IMR-90 (cell line): Measurements from ENCODE around the gene CLCNKA. TPM values are rescaled to one million over a fixed set of nuclear protein-coding genes. Genes with fewer than 3 reads are reported as not detected.
A peak's percentile ranks its signal among the peaks of the same experiment; 100 is the strongest.

Experiments used
- ATAC-seq: fragments of 200-7000 bp; cut with Tn5 transposase; 2 replicates; pipeline ENCODE4 v1.9.1; 2020; ENCODE audit warnings: low read depth, mild to moderate bottlenecking, moderate library complexity
- BruUV-seq: library from RNA; stranded (reverse); fragments of 400-500 nt; replicated peaks from 2 replicates; lab custom pipeline; 2021; lab: Mats Ljungman, UMichigan
- CTCF ChIA-PET: fragments of 300-600 bp; formaldehyde crosslinking; extraction: SDS; loops from one replicate; lab custom pipeline; 2021; ENCODE audit warnings: antibody characterized with exemption; lab: Yijun Ruan, JAX
- POLR2A ChIA-PET: fragments of 300-600 bp; sonication (Branson Sonifier 250); formaldehyde crosslinking; loops from one replicate; lab custom pipeline; 2022; ENCODE audit warnings: antibody characterized with exemption; ENCODE audit not compliant: unreplicated experiment; lab: Charles Lee
- DNase-seq: peaks from one replicate; pipeline ENCODE4 v3.0.0; 2013
- H2AFZ ChIP-seq: replicated peaks from 2 replicates; pipeline ENCODE3; 2013; ENCODE audit warnings: low read length, mild to moderate bottlenecking; ENCODE audit not compliant: poor library complexity
- H2AK5ac ChIP-seq: 2 replicates; pipeline ENCODE4 v1.6.1; 2013; ENCODE audit warnings: low read depth, low read length, inconsistent platforms
- H2AK9ac ChIP-seq: replicated peaks from 2 replicates; pipeline ENCODE3; 2013; ENCODE audit warnings: mild to moderate bottlenecking, low read depth, low read length, moderate library complexity; ENCODE audit not compliant: poor library complexity
- H2BK120ac ChIP-seq: 2 replicates; pipeline ENCODE4 v1.6.1; 2013; ENCODE audit warnings: low read depth, low read length, inconsistent platforms
- H2BK15ac ChIP-seq: 3 replicates; pipeline ENCODE4 v1.6.1; 2013; ENCODE audit warnings: low read depth, low read length, inconsistent platforms
- H2BK20ac ChIP-seq: 2 replicates; pipeline ENCODE4 v1.6.1; 2013; ENCODE audit warnings: low read depth, mild to moderate bottlenecking, inconsistent platforms, low read length, moderate library complexity
- H2BK5ac ChIP-seq: 2 replicates; pipeline ENCODE4 v1.6.1; 2013; ENCODE audit warnings: mild to moderate bottlenecking, low read depth, low read length, inconsistent platforms; ENCODE audit not compliant: poor library complexity, severe bottlenecking
- H3K14ac ChIP-seq: replicated peaks from 2 replicates; pipeline ENCODE4 v1.6.1; 2013; ENCODE audit warnings: low read depth, low read length, inconsistent platforms
- H3K18ac ChIP-seq: 2 replicates; pipeline ENCODE4 v1.6.1; 2013; ENCODE audit warnings: low read depth, low read length, control low read depth
- H3K23ac ChIP-seq: 2 replicates; pipeline ENCODE4 v1.6.1; 2013; ENCODE audit warnings: low read depth, low read length, inconsistent platforms
- H3K27ac ChIP-seq: 2 replicates; pipeline ENCODE4 v1.5.1; 2013; ENCODE audit warnings: mild to moderate bottlenecking, control low read depth, low read length; ENCODE audit not compliant: insufficient read depth
- H3K27me3 ChIP-seq: 2 replicates; pipeline ENCODE4 v1.6.1; 2013; ENCODE audit warnings: low read length; ENCODE audit not compliant: control insufficient read depth, insufficient read depth
- H3K36me3 ChIP-seq: 2 replicates; pipeline ENCODE4 v1.6.1; 2013; ENCODE audit warnings: low read length, mixed read lengths; ENCODE audit not compliant: control insufficient read depth, insufficient read depth
- H3K4ac ChIP-seq: 2 replicates; pipeline ENCODE4 v1.6.1; 2013; ENCODE audit warnings: low read depth, low read length, inconsistent platforms
- H3K4me1 ChIP-seq: 2 replicates; pipeline ENCODE4 v1.6.1; 2013; ENCODE audit warnings: low read length, mixed read lengths; ENCODE audit not compliant: control insufficient read depth, insufficient read depth
- H3K4me2 ChIP-seq: 2 replicates; pipeline ENCODE4 v1.6.1; 2013; ENCODE audit warnings: low read depth, mild to moderate bottlenecking, control low read depth, low read length, moderate library complexity
- H3K4me3 ChIP-seq: 2 replicates; pipeline ENCODE4 v1.5.1; 2013; ENCODE audit warnings: low read depth, mild to moderate bottlenecking, control low read depth, low read length, moderate library complexity; ENCODE audit not compliant: insufficient read depth
- H3K56ac ChIP-seq: 2 replicates; pipeline ENCODE4 v1.6.1; 2013; ENCODE audit warnings: low read length, inconsistent platforms; ENCODE audit not compliant: insufficient read depth; ENCODE audit errors: extremely low read depth
- H3K79me1 ChIP-seq, 2 experiments: 2 replicates each; pipeline ENCODE4 v1.6.1; 2013; ENCODE audit warnings: low read length in 2 of 2, inconsistent platforms in 1 of 2, low read depth in 1 of 2
- H3K9ac ChIP-seq: 2 replicates; pipeline ENCODE4 v1.6.1; 2013; ENCODE audit warnings: low read depth, low read length, control low read depth
- H3K9me1 ChIP-seq: 2 replicates; pipeline ENCODE4 v1.6.1; 2013; ENCODE audit warnings: low read length, inconsistent platforms; ENCODE audit not compliant: insufficient read depth
- H3K9me3 ChIP-seq: 2 replicates; pipeline ENCODE4 v1.6.1; 2013; ENCODE audit warnings: low read length; ENCODE audit not compliant: control insufficient read depth, insufficient read depth
- H4K20me1 ChIP-seq: 2 replicates; pipeline ENCODE4 v1.6.1; 2013; ENCODE audit warnings: low read length, inconsistent platforms; ENCODE audit not compliant: insufficient read depth
- H4K5ac ChIP-seq: 2 replicates; pipeline ENCODE4 v1.6.1; 2013; ENCODE audit warnings: mild to moderate bottlenecking, low read depth, low read length, control low read depth
- H4K8ac ChIP-seq, 2 experiments: 2 replicates each; pipeline ENCODE4 v1.6.1; 2013; ENCODE audit warnings: low read depth in 2 of 2, low read length in 2 of 2, control low read depth in 1 of 2, inconsistent platforms in 1 of 2
- H4K91ac ChIP-seq: 2 replicates; pipeline ENCODE4 v1.6.1; 2013; ENCODE audit warnings: low read depth, low read length, inconsistent platforms; ENCODE audit not compliant: insufficient read depth
- BHLHE40 ChIP-seq: fragments of 150-350 bp; IDR thresholded peaks from 2 replicates; pipeline ENCODE4 v1.6.1; 2016; ENCODE audit warnings: mild to moderate bottlenecking, low read depth, low read length
- CEBPB ChIP-seq: IDR thresholded peaks from 2 replicates; pipeline ENCODE4 v1.6.1; 2012; ENCODE audit warnings: low read depth, low read length, improper control_type of control experiment
- CHD1 ChIP-seq: IDR thresholded peaks from 2 replicates; pipeline ENCODE4 v1.6.1; 2012; ENCODE audit warnings: low read depth, low read length, improper control_type of control experiment
- ELK1 ChIP-seq: fragments of 150-350 bp; IDR thresholded peaks from 2 replicates; pipeline ENCODE4 v1.6.1; 2016; ENCODE audit warnings: low read depth, mild to moderate bottlenecking, low read length, moderate library complexity, borderline replicate concordance
- FOS ChIP-seq: fragments of 150-350 bp; IDR thresholded peaks from 2 replicates; pipeline ENCODE4 v1.6.1; 2016; ENCODE audit warnings: low read depth, low read length
- MAFK ChIP-seq: IDR thresholded peaks from 2 replicates; pipeline ENCODE4 v1.6.1; 2012; ENCODE audit warnings: low read depth, low read length, improper control_type of control experiment
- MXI1 ChIP-seq: IDR thresholded peaks from 2 replicates; pipeline ENCODE4 v1.6.1; 2012; ENCODE audit warnings: low read depth, mild to moderate bottlenecking, low read length, moderate library complexity, borderline replicate concordance
- NFE2L2 ChIP-seq: fragments of 150-350 bp; IDR thresholded peaks from 2 replicates; pipeline ENCODE4 v1.6.1; 2016; ENCODE audit warnings: low read depth, mild to moderate bottlenecking, low read length
- POLR2A ChIP-seq: IDR thresholded peaks from 2 replicates; pipeline ENCODE4 v1.6.1; 2012; ENCODE audit warnings: mild to moderate bottlenecking, low read depth, low read length
- RAD21 ChIP-seq: IDR thresholded peaks from 2 replicates; pipeline ENCODE4 v1.6.1; 2012; ENCODE audit warnings: low read length, improper control_type of control experiment
- RCOR1 ChIP-seq: IDR thresholded peaks from 2 replicates; pipeline ENCODE4 v1.6.1; 2012; ENCODE audit warnings: mild to moderate bottlenecking, low read length, improper control_type of control experiment; ENCODE audit not compliant: insufficient replicate concordance
- RFX5 ChIP-seq: IDR thresholded peaks from 2 replicates; pipeline ENCODE4 v1.8.0; 2012; ENCODE audit warnings: low read depth, mild to moderate bottlenecking, low read length, moderate library complexity
- SMC3 ChIP-seq: fragments of 150-350 bp; IDR thresholded peaks from 2 replicates; pipeline ENCODE4 v1.6.1; 2016; ENCODE audit warnings: low read depth, mild to moderate bottlenecking, antibody characterized with exemption, low read length, moderate library complexity
- USF2 ChIP-seq: fragments of 150-350 bp; IDR thresholded peaks from 2 replicates; pipeline ENCODE4 v1.6.1; 2017; ENCODE audit warnings: mild to moderate bottlenecking, antibody characterized with exemption, low read length, low read depth
- WGBS, 2 experiments: methylation state at CpG; one replicate each; pipeline versions ENCODE4 v1.1.5 to v1.1.7; 2013; ENCODE audit warnings: missing lambda C conversion rate in 2 of 2; ENCODE audit not compliant: insufficient read length in 1 of 2; ENCODE audit errors: extremely low coverage in 2 of 2; 5-methylcytosine and 5-hydroxymethylcytosine counted together
- dilution Hi-C: fragments of 300-500 bp; cut with HindIII; formaldehyde crosslinking; loops from one replicate; pipeline ENCODE4 v1.14.3; 2018; ENCODE audit warnings: low sequenced_read_pairs; ENCODE audit not compliant: unreplicated experiment
- in situ Hi-C: fragments of 300-500 bp; cut with MboI; formaldehyde crosslinking; loops from 3 replicates; pipeline ENCODE4 v1.14.3; 2019; ENCODE audit warnings: low sequenced_read_pairs, inconsistent platforms, mixed read lengths
- intact Hi-C: fragments of 100-400 bp; cut with micrococcal nuclease; formaldehyde crosslinking; loops from 2 replicates; pipeline ENCODE4 v1.10.0; 2022
- polyA plus RNA-seq, 3 experiments: library from polyadenylated mRNA; depleted of rRNA; stranded (reverse); fragments of >200 nt; gene quantifications; 2 replicates each; pipeline ENCODE4 v1.2.3, GENCODE V29; 2012; ENCODE audit warnings: low replicate concordance in 1 of 3
- total RNA-seq: library from RNA; depleted of rRNA; stranded (reverse); fragments of >200 nt; gene quantifications from 2 replicates; pipeline ENCODE4 v1.2.3, GENCODE V29; 2012
- TF ChIP-seq, protein P1 (sequence below): conservative IDR thresholded peaks from 2 replicates; pipeline ENCODE4 v1.5.1; 2012; ENCODE audit warnings: mild to moderate bottlenecking, low read depth, low read length, improper control_type of control experiment

The CLCNKA gene
- total and polyA plus RNA-seq, 2 of the 4 experiments (the other 2 are of a cell fraction) = 0.05 TPM; not detected in 1

GRCh38 chr1:16054598-16055540 lies 33.0 kb downstream of the CLCNKA start:
- ChIA-PET POLR2A (no interaction called here), CTCF (interaction anchor here (0.6 to 1.7 kb wide), 2 partner anchors 10 to 455 kb away, joined by 4 read pairs; no protein-coding TSS in a partner anchor)
- Histone ChIP-seq H3K9ac (no peak overlapping the region), H3K36me3 (no peaks in the 10 kb centered on the region), H3K27me3 (peaks cover 19% of the 10 kb centered on the region), H3K9me1 (no peaks in the 10 kb centered on the region), H4K20me1 (no peaks in the 10 kb centered on the region), H2AK5ac (no peak overlapping the region), H3K27ac (no peak overlapping the region), H2AK9ac (no peak overlapping the region), H3K14ac (no peak overlapping the region), H3K9me3 (no peaks in the 10 kb centered on the region), H4K5ac (no peak overlapping the region), H4K8ac (no peak overlapping the region), H2AFZ (peak overlapping the region; percentile 58), H3K23ac (no peak overlapping the region), H3K4me1 (no peaks in the 10 kb centered on the region), H3K4ac (no peak overlapping the region), H3K4me2 (no peak overlapping the region), H2BK15ac (no peak overlapping the region), H3K79me1 (no peaks in the 10 kb centered on the region), H2BK120ac (no peak overlapping the region), H2BK5ac (no peak overlapping the region), H3K56ac (no peak overlapping the region), H4K91ac (no peak overlapping the region), H2BK20ac (no peak overlapping the region), H3K18ac (no peak overlapping the region), H3K4me3 (no peak overlapping the region)
- no peak for ATAC-seq
- dilution Hi-C loops = no loop called here
- intact Hi-C loops = no loop called here
- no CpG with 5 or more reads among the region's 7 CpGs for WGBS, 2 experiments
- no peak for DNase-seq
- BruUV-seq = no TSS peak
- TF ChIP-seq, protein P1, sequence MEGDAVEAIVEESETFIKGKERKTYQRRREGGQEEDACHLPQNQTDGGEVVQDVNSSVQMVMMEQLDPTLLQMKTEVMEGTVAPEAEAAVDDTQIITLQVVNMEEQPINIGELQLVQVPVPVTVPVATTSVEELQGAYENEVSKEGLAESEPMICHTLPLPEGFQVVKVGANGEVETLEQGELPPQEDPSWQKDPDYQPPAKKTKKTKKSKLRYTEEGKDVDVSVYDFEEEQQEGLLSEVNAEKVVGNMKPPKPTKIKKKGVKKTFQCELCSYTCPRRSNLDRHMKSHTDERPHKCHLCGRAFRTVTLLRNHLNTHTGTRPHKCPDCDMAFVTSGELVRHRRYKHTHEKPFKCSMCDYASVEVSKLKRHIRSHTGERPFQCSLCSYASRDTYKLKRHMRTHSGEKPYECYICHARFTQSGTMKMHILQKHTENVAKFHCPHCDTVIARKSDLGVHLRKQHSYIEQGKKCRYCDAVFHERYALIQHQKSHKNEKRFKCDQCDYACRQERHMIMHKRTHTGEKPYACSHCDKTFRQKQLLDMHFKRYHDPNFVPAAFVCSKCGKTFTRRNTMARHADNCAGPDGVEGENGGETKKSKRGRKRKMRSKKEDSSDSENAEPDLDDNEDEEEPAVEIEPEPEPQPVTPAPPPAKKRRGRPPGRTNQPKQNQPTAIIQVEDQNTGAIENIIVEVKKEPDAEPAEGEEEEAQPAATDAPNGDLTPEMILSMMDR = no peak
- TF ChIP-seq MXI1 (no peak), FOS (no peak), POLR2A (no peak), RFX5 (no peak), SMC3 (no peak), CEBPB (no peak), USF2 (no peak), NFE2L2 (no peak), RCOR1 (no peak), ELK1 (no peak), RAD21 (no peak), CHD1 (no peak), BHLHE40 (no peak), MAFK (no peak)
- in situ Hi-C loops = no loop called here
